Mucosa of rectum (tissue), 2 donors: ENCODE measurements around the gene SHANK1.

Source experiments
- H3K27ac ChIP-seq, 2 donors: one replicate each; pipeline ENCODE4 v1.7.0; 2013; ENCODE audit warnings: inconsistent platforms in 2 of 2, low read depth in 2 of 2, low read length in 2 of 2
- H3K27me3 ChIP-seq, 2 donors: one replicate each; pipeline ENCODE4 v1.7.0; 2013; ENCODE audit warnings: low read length in 2 of 2; ENCODE audit not compliant: control insufficient read depth in 2 of 2, insufficient read depth in 2 of 2
- H3K36me3 ChIP-seq, 2 donors: one replicate each; pipeline ENCODE4 v1.7.0; 2013; ENCODE audit warnings: low read length in 2 of 2; ENCODE audit not compliant: control insufficient read depth in 2 of 2, insufficient read depth in 2 of 2
- H3K4me1 ChIP-seq, 2 donors: one replicate each; pipeline ENCODE4 v1.7.0; 2013; ENCODE audit warnings: low read length in 2 of 2, mild to moderate bottlenecking in 1 of 2; ENCODE audit not compliant: control insufficient read depth in 2 of 2, insufficient read depth in 2 of 2
- H3K4me3 ChIP-seq, 2 donors: one replicate each; pipeline ENCODE4 v1.7.0; 2013; ENCODE audit warnings: low read length in 2 of 2
- H3K9ac ChIP-seq, 2 donors: one replicate each; pipeline ENCODE4 v1.7.0; 2013; ENCODE audit warnings: low read length in 2 of 2, low read depth in 1 of 2, mild to moderate bottlenecking in 1 of 2
- H3K9me3 ChIP-seq, 2 donors: one replicate each; pipeline ENCODE4 v1.7.0; 2013; ENCODE audit warnings: low read length in 2 of 2; ENCODE audit not compliant: control insufficient read depth in 2 of 2
- donor health status: healthy.
- donor health status: Normal muscosa, but diverticular disease.

SHANK1 gene

GRCh38 chr19:50721441-50722137 is 2.0 kb upstream of the SHANK1 start:
- no peak overlapping the region for H3K27ac ChIP-seq
- peaks cover 25 to 37% of the 10 kb centered on the region in 2 donors for H3K27me3 ChIP-seq
- H3K36me3 ChIP-seq = no peaks in the 10 kb centered on the region
- no peaks in the 10 kb centered on the region for H3K9me3 ChIP-seq
- no peak overlapping the region for H3K9ac ChIP-seq
- no peak overlapping the region for H3K4me3 ChIP-seq
- H3K4me1 ChIP-seq = peaks cover 3 to 11% of the 10 kb centered on the region in 2 donors

GRCh38 chr19:50720921-50721381 is 1.3 kb upstream of the SHANK1 start:
- H3K4me3 ChIP-seq = no peak overlapping the region
- no peak overlapping the region for H3K27ac ChIP-seq
- H3K4me1 ChIP-seq = peaks cover 3 to 11% of the 10 kb centered on the region in 2 donors
- peaks cover 25 to 41% of the 10 kb centered on the region in 2 donors for H3K27me3 ChIP-seq
- H3K36me3 ChIP-seq = no peaks in the 10 kb centered on the region
- H3K9me3 ChIP-seq = no peaks in the 10 kb centered on the region
- no peak overlapping the region for H3K9ac ChIP-seq

GRCh38 chr19:50720181-50720920 is 749 bp upstream of the SHANK1 start:
- peaks cover 25 to 41% of the 10 kb centered on the region in 2 donors for H3K27me3 ChIP-seq
- no peak overlapping the region for H3K4me3 ChIP-seq
- peaks cover 2 to 8% of the 10 kb centered on the region in 2 donors for H3K4me1 ChIP-seq
- no peaks in the 10 kb centered on the region for H3K36me3 ChIP-seq
- H3K9ac ChIP-seq = no peak overlapping the region
- no peak overlapping the region for H3K27ac ChIP-seq
- H3K9me3 ChIP-seq = no peaks in the 10 kb centered on the region

- Histone ChIP-seq H3K36me3 (no peaks in the 10 kb centered on the region), H3K9me3 (no peaks in the 10 kb centered on the region), H3K27ac (no peak overlapping the region), H3K9ac (no peak overlapping the region), H3K27me3 (peaks cover 25 to 41% of the 10 kb centered on the region in 2 donors), H3K4me1 (no peaks in the 10 kb centered on the region), H3K4me3 (no peak overlapping the region)
Observed at GRCh38 chr19:50719119-50719435, 525 bp downstream of the SHANK1 start.

- H3K27ac ChIP-seq = no peak overlapping the region
- no peaks in the 10 kb centered on the region for H3K9me3 ChIP-seq
- no peaks in the 10 kb centered on the region for H3K4me1 ChIP-seq
- H3K36me3 ChIP-seq = no peaks in the 10 kb centered on the region
- H3K9ac ChIP-seq = no peak overlapping the region
- peaks cover 21 to 38% of the 10 kb centered on the region in 2 donors for H3K27me3 ChIP-seq
- H3K4me3 ChIP-seq = no peak overlapping the region
Observed at GRCh38 chr19:50718255-50719118, 1.1 kb downstream of the SHANK1 start.

- Histone ChIP-seq H3K9ac (no peak overlapping the region), H3K9me3 (no peaks in the 10 kb centered on the region), H3K4me3 (no peak overlapping the region), H3K4me1 (no peaks in the 10 kb centered on the region), H3K36me3 (no peaks in the 10 kb centered on the region), H3K27me3 (peaks cover 20 to 32% of the 10 kb centered on the region in 2 donors), H3K27ac (no peak overlapping the region)
Observed at GRCh38 chr19:50717891-50718254, 1.7 kb downstream of the SHANK1 start.

GRCh38 chr19:50717026-50717723 is 2.4 kb downstream of the SHANK1 start:
- Histone ChIP-seq H3K4me1 (no peaks in the 10 kb centered on the region), H3K36me3 (no peaks in the 10 kb centered on the region), H3K9ac (no peak overlapping the region), H3K9me3 (no peaks in the 10 kb centered on the region), H3K4me3 (no peak overlapping the region), H3K27me3 (peaks cover 16 to 27% of the 10 kb centered on the region in 2 donors), H3K27ac (no peak overlapping the region)

- Histone ChIP-seq H3K4me1 (no peaks in the 10 kb centered on the region), H3K27ac (no peak overlapping the region), H3K9me3 (no peaks in the 10 kb centered on the region), H3K36me3 (no peaks in the 10 kb centered on the region), H3K9ac (no peak overlapping the region), H3K27me3 (peaks cover 12 to 22% of the 10 kb centered on the region in 2 donors), H3K4me3 (no peak overlapping the region)
Observed at GRCh38 chr19:50716178-50717025, 3.2 kb downstream of the SHANK1 start.

GRCh38 chr19:50713556-50714236 is 5.9 kb downstream of the SHANK1 start:
- Histone ChIP-seq H3K36me3 (no peaks in the 10 kb centered on the region), H3K9ac (no peak overlapping the region), H3K27me3 (peaks cover 5 to 13% of the 10 kb centered on the region in 2 donors), H3K27ac (no peak overlapping the region), H3K9me3 (no peaks in the 10 kb centered on the region), H3K4me1 (no peaks in the 10 kb centered on the region), H3K4me3 (no peak overlapping the region)
